ENCODE measurements around the gene B4GALNT4.

DNA sequence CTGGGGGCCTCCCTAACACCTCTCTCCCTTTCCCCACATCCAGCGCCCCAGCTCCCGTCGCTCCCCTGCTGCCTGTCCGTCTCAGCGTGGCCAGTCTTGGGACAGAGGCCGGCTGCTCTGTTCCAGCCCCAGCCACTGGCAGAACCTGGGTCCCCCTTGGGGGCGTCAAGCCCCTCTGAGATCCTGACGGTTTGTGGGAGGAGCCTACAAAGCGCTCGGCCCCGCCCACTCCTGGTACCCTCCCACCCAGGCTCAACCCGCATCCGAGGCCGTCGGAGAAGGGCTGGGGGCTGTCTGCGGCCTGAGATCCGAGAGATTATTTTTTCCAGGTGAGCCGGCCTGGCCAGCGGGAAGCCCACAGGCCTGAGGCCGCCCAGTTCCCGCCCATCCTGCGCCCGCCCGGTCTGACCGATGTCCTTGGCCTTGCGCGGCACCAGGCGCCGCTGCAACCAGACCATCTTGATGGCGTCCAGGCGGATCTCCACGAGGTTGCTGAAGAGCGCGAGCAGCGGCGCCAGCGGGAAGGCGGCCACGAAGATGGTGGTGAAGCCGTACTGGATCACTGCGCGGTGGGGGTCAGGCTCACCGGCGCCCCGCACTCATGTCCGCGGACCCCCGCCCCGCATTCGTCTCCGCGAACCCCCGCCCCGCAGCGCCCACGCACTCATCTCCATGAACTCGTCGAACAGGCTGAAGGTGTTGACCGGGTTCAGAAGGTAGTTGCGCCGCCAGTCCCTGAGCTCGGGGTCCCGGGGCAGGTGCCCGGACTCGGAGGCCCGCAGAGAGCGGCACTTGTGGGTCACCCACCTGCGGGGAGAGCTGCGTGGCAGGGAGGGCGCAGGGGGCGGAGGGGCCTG is 51.0 kb downstream of the B4GALNT4 start:
- TF ChIP-seq, protein P1, sequence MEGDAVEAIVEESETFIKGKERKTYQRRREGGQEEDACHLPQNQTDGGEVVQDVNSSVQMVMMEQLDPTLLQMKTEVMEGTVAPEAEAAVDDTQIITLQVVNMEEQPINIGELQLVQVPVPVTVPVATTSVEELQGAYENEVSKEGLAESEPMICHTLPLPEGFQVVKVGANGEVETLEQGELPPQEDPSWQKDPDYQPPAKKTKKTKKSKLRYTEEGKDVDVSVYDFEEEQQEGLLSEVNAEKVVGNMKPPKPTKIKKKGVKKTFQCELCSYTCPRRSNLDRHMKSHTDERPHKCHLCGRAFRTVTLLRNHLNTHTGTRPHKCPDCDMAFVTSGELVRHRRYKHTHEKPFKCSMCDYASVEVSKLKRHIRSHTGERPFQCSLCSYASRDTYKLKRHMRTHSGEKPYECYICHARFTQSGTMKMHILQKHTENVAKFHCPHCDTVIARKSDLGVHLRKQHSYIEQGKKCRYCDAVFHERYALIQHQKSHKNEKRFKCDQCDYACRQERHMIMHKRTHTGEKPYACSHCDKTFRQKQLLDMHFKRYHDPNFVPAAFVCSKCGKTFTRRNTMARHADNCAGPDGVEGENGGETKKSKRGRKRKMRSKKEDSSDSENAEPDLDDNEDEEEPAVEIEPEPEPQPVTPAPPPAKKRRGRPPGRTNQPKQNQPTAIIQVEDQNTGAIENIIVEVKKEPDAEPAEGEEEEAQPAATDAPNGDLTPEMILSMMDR (IDR thresholded peaks at IDR 0.05; ENCODE audit: low read length) = no peak
- TF ChIP-seq EZH2phosphoT487 (IDR thresholded peaks at IDR 0.05; ENCODE audit: low read length) = no peak
